Mesenchymal stem cell (in vitro differentiated cells and primary cell): ENCODE data around the gene AOC3.
"Not testable (repeated sequence)": the region's sequence is repeated elsewhere in the genome, so short reads cannot be mapped to it uniquely, and the experiment has no call there.

Experiments
- DNase-seq: peaks from one replicate; pipeline ENCODE4 v3.0.0-alpha.2; 2013
- H2AFZ ChIP-seq: one replicate; pipeline ENCODE4 v1.6.1; 2013; ENCODE audit warnings: low read depth, mild to moderate bottlenecking, control low read depth, inconsistent platforms, low read length, moderate library complexity
- H2AK5ac ChIP-seq: 2 replicates; pipeline ENCODE4 v1.6.1; 2013; ENCODE audit warnings: low read length, moderate library complexity, mild to moderate bottlenecking, inconsistent platforms; ENCODE audit not compliant: severe bottlenecking
- H2BK120ac ChIP-seq: one replicate; pipeline ENCODE4 v1.6.1; 2013; ENCODE audit warnings: low read depth, mild to moderate bottlenecking, inconsistent platforms, low read length, moderate library complexity
- H2BK12ac ChIP-seq, 2 experiments: one replicate each; pipeline ENCODE4 v1.6.1; 2013; ENCODE audit warnings: inconsistent platforms in 2 of 2, low read length in 2 of 2, mild to moderate bottlenecking in 2 of 2, moderate library complexity in 2 of 2, control low read depth in 1 of 2
- H2BK15ac ChIP-seq: one replicate; pipeline ENCODE4 v1.6.1; 2013; ENCODE audit warnings: mild to moderate bottlenecking, low read depth, inconsistent platforms; ENCODE audit not compliant: poor library complexity, severe bottlenecking
- H2BK5ac ChIP-seq: 2 replicates; pipeline ENCODE4 v1.6.1; 2013; ENCODE audit warnings: low read depth, mild to moderate bottlenecking, low read length, control low read depth, inconsistent platforms; ENCODE audit not compliant: poor library complexity, severe bottlenecking
- H3K14ac ChIP-seq, 2 experiments: one replicate each; pipeline ENCODE4 v1.6.1; 2013; ENCODE audit warnings: inconsistent platforms in 2 of 2, low read length in 2 of 2, control low read depth in 1 of 2, mild to moderate bottlenecking in 1 of 2, moderate library complexity in 1 of 2
- H3K18ac ChIP-seq, 2 experiments: one replicate each; pipeline ENCODE4 v1.6.1; 2013; ENCODE audit warnings: inconsistent platforms in 2 of 2, low read length in 2 of 2, control low read depth in 1 of 2, low read depth in 1 of 2, mild to moderate bottlenecking in 1 of 2
- H3K23ac ChIP-seq, 2 experiments: one replicate each; pipeline ENCODE4 v1.6.1; 2013; ENCODE audit warnings: inconsistent platforms in 2 of 2, low read length in 2 of 2, mild to moderate bottlenecking in 2 of 2, moderate library complexity in 2 of 2, control low read depth in 1 of 2
- H3K27ac ChIP-seq: 2 replicates; pipeline ENCODE4 v1.5.1; 2013; ENCODE audit warnings: mild to moderate bottlenecking, moderate library complexity, low read length, control low read depth, inconsistent platforms; ENCODE audit not compliant: poor library complexity, severe bottlenecking
- H3K27me3 ChIP-seq, 2 experiments: 2 replicates each; pipeline versions ENCODE4 v1.6.1 to v1.7.0; 2013; ENCODE audit warnings: low read length in 2 of 2, mild to moderate bottlenecking in 2 of 2, moderate library complexity in 2 of 2, control low read depth in 1 of 2, inconsistent platforms in 1 of 2; ENCODE audit not compliant: control insufficient read depth in 1 of 2, insufficient read depth in 1 of 2
- H3K36me3 ChIP-seq, 2 experiments: 2 replicates each; pipeline versions ENCODE4 v1.6.1 to v1.7.0; 2013; ENCODE audit warnings: low read length in 2 of 2, control low read depth in 1 of 2, inconsistent platforms in 1 of 2, low read depth in 1 of 2, mild to moderate bottlenecking in 1 of 2; ENCODE audit not compliant: insufficient read depth in 2 of 2, control insufficient read depth in 1 of 2
- H3K4ac ChIP-seq, 2 experiments: one replicate each; pipeline ENCODE4 v1.6.1; 2013; ENCODE audit warnings: inconsistent platforms in 2 of 2, low read length in 2 of 2, mild to moderate bottlenecking in 2 of 2, moderate library complexity in 2 of 2, control low read depth in 1 of 2, low read depth in 1 of 2
- H3K4me1 ChIP-seq: 2 replicates; pipeline ENCODE4 v1.6.1; 2013; ENCODE audit warnings: low read depth, low read length, control low read depth; ENCODE audit not compliant: control insufficient read depth, insufficient read depth
- H3K4me2 ChIP-seq: 2 replicates; pipeline ENCODE4 v1.6.1; 2013; ENCODE audit warnings: low read length, mild to moderate bottlenecking, inconsistent platforms; ENCODE audit not compliant: poor library complexity, severe bottlenecking
- H3K4me3 ChIP-seq, 2 experiments: 2 replicates each; pipeline versions ENCODE4 v1.5.1 to v1.7.0; 2013; ENCODE audit warnings: low read length in 2 of 2, mild to moderate bottlenecking in 2 of 2, control low read depth in 1 of 2, low read depth in 1 of 2; ENCODE audit not compliant: insufficient read depth in 1 of 2
- H3K79me1 ChIP-seq: replicated peaks from 2 replicates; pipeline ENCODE4 v1.6.1; 2013; ENCODE audit warnings: mild to moderate bottlenecking, control low read depth, low read length, inconsistent platforms; ENCODE audit not compliant: poor library complexity, severe bottlenecking
- H3K9ac ChIP-seq: 2 replicates; pipeline ENCODE4 v1.7.0; 2013; ENCODE audit warnings: mild to moderate bottlenecking, low read length, moderate library complexity
- H3K9me3 ChIP-seq: 2 replicates; pipeline ENCODE4 v1.7.0; 2013; ENCODE audit warnings: mild to moderate bottlenecking, low read length; ENCODE audit not compliant: control insufficient read depth
- H4K8ac ChIP-seq: one replicate; pipeline ENCODE4 v1.6.1; 2013; ENCODE audit warnings: inconsistent platforms, mild to moderate bottlenecking, low read length, moderate library complexity
- H4K91ac ChIP-seq: one replicate; pipeline ENCODE4 v1.6.1; 2013; ENCODE audit warnings: mild to moderate bottlenecking, low read length, inconsistent platforms
- WGBS: methylation state at CpG from one replicate; pipeline ENCODE4 v1.1.7; 2013; ENCODE audit warnings: mixed read lengths; 5-methylcytosine and 5-hydroxymethylcytosine counted together

Gene AOC3

DNA sequence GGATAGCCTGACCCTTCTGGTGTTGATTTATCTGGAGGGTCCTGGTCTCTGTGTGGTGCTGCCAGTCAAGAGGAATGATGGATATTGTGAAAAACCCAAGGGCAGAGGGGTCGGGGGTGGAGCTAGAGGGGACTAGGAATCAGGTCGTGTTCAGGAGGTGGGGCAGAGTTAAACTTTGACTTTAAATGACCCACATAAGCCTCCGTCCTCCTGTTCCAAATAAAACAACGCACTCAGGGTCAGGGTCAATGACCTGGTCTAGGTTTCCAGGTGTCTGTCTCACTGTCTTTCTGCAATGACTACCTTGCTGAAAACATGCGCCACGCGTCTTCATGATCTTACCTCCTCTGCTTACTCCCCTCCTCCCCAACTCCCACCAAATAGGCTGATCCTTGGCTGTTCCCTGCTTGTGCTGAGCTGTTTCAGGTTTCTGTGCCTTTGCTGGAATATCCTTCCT is 14.7 kb downstream of the AOC3 start:
- no peak for DNase-seq
- Histone ChIP-seq H3K23ac (no peak overlapping the region), H3K27me3 (peaks cover 0 to 16% of the 10 kb centered on the region in 2 experiments), H3K79me1 (no peaks in the 10 kb centered on the region), H3K18ac (no peak overlapping the region), H2AK5ac (no peak overlapping the region), H3K9me3 (peaks cover 4% of the 10 kb centered on the region), H3K4me1 (peaks cover 6% of the 10 kb centered on the region), H2AFZ (no peak overlapping the region), H4K8ac (no peak overlapping the region), H3K4ac (no peak overlapping the region), H3K4me3 (no peak overlapping the region), H3K27ac (no peak overlapping the region), H4K91ac (no peak overlapping the region), H2BK5ac (no peak overlapping the region), H3K4me2 (no peak overlapping the region), H2BK12ac (no peak overlapping the region), H3K36me3 (no peaks in the 10 kb centered on the region), H3K9ac (no peak overlapping the region), H2BK120ac (no peak overlapping the region), H2BK15ac (no peak overlapping the region), H3K14ac (peak overlapping the region in 1 of 2 experiments; percentile 7)
- 70% methylated on average over 7 of the region's 7 CpGs for WGBS

GRCh38 chr17:42866216-42866615 is 15.2 kb downstream of the AOC3 start:
- H3K23ac ChIP-seq = peak overlapping the region in 1 of 2 experiments; percentile 50
- H3K9ac ChIP-seq = no peak overlapping the region
- no peaks in the 10 kb centered on the region for H3K79me1 ChIP-seq
- no peak overlapping the region for H2BK15ac ChIP-seq
- no peak overlapping the region for H3K27ac ChIP-seq
- H3K27me3 ChIP-seq = peaks cover 0 to 16% of the 10 kb centered on the region in 2 experiments
- no peak overlapping the region for H2AFZ ChIP-seq
- peak overlapping the region in 1 of 2 experiments; percentile 20 for H3K14ac ChIP-seq
- H3K4ac ChIP-seq = no peak overlapping the region
- H4K8ac ChIP-seq = no peak overlapping the region
- DNase-seq = no peak
- peaks cover 6% of the 10 kb centered on the region for H3K4me1 ChIP-seq
- no peak overlapping the region for H2BK5ac ChIP-seq
- H3K36me3 ChIP-seq = no peaks in the 10 kb centered on the region
- H4K91ac ChIP-seq = no peak overlapping the region
- no peak overlapping the region for H3K18ac ChIP-seq
- peaks cover 9% of the 10 kb centered on the region for H3K9me3 ChIP-seq
- no peak overlapping the region for H2BK120ac ChIP-seq
- no peak overlapping the region for H3K4me3 ChIP-seq
- whole genome bisulfite sequencing = 75% methylated on average over 4 of the region's 4 CpGs
- no peak overlapping the region for H3K4me2 ChIP-seq
- H2BK12ac ChIP-seq = no peak overlapping the region
- H2AK5ac ChIP-seq = no peak overlapping the region

DNA sequence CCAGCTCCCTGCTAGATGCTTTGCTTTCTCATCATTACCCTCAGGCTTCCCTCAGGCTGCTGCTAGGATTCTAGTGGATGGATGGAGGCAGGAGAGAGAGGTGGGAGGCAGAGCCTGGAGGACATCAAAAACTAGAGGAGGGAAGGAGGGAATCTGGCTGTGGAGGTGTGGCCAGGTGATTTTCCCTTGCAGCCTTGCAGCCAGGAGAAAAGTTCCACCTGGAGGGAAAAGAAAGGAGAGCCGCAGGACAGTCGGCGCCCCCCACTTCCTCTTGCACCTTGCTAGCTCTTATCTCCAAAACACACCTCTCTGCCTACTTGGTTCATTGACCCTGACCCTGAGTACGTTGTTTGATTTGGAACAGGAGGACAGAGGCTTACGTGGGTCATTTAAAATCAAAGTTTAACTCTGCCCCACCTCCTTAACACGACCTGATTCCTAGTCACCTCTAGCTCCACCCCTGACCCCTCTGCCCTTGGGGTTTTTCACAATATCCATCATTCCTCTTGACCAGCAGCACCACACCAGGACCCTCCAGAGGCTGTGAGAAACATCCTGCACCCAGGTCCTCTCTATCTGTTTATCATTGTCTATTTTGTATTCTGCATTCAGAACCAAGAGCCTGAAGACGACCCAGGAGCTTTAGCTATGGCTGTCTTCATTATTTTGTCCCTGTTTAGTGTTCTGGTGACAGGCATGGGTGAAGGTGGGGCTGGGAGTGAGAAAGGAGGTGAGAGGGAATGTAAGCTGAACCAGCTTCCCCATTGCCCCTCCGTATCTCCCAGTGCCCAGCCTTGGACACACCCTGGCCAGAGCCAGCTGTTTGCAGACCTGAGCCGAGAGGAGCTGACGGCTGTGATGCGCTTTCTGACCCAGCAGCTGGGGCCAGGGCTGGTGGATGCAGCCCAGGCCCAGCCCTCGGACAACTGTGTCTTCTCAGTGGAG is 15.9 kb downstream of the AOC3 start:
- H3K4me1 ChIP-seq = peaks cover 6% of the 10 kb centered on the region
- H3K4me3 ChIP-seq = no peak overlapping the region
- no peak overlapping the region for H4K8ac ChIP-seq
- no peak overlapping the region for H3K4ac ChIP-seq
- H2BK12ac ChIP-seq = no peak overlapping the region
- H3K23ac ChIP-seq = peak overlapping the region in 1 of 2 experiments; percentile 50
- H3K14ac ChIP-seq = peak overlapping the region in 1 of 2 experiments; percentile 20
- no peak overlapping the region for H3K9ac ChIP-seq
- no peak for DNase-seq
- no peak overlapping the region for H2BK15ac ChIP-seq
- H2BK5ac ChIP-seq = no peak overlapping the region
- no peak overlapping the region for H3K18ac ChIP-seq
- H3K27me3 ChIP-seq = peaks cover 0 to 19% of the 10 kb centered on the region in 2 experiments
- no peak overlapping the region for H4K91ac ChIP-seq
- H3K9me3 ChIP-seq = peaks cover 16% of the 10 kb centered on the region
- H2AFZ ChIP-seq = peak overlapping the region; percentile 11
- WGBS = 72% methylated on average over 8 of the region's 12 CpGs
- H3K36me3 ChIP-seq = no peaks in the 10 kb centered on the region
- no peaks in the 10 kb centered on the region for H3K79me1 ChIP-seq
- no peak overlapping the region for H3K27ac ChIP-seq
- H3K4me2 ChIP-seq = no peak overlapping the region
- H2AK5ac ChIP-seq = no peak overlapping the region
- H2BK120ac ChIP-seq = no peak overlapping the region

DNA sequence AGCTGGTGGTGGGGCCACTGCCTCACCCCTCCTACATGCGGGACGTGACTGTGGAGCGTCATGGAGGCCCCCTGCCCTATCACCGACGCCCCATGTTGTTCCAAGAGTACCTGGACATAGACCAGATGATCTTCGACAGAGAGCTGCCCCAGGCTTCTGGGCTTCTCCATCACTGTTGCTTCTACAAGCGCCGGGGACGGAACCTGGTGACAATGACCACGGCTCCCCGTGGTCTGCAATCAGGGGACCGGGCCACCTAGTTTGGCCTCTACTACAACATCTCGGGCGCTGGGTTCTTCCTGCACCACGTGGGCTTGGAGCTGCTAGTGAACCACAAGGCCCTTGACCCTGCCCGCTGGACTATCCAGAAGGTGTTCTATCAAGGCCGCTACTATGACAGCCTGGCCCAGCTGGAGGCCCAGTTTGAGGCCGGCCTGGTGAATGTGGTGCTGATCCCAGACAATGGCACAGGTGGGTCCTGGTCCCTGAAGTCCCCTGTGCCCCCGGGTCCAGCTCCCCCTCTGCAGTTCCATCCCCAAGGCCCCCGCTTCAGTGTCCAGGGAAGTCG is 16.8 kb downstream of the AOC3 start:
- H2BK15ac ChIP-seq, H3K4ac ChIP-seq, H2AK5ac ChIP-seq, H2BK12ac ChIP-seq, H3K4me2 ChIP-seq, H3K9ac ChIP-seq, H4K8ac ChIP-seq, H3K4me1 ChIP-seq, H3K4me3 ChIP-seq, H3K79me1 ChIP-seq, H3K14ac ChIP-seq, H3K27ac ChIP-seq, H2AFZ ChIP-seq, DNase-seq, H2BK5ac ChIP-seq, H3K36me3 ChIP-seq, H3K18ac ChIP-seq, H2BK120ac ChIP-seq, H4K91ac ChIP-seq, H3K23ac ChIP-seq: not testable (repeated sequence)
- H3K9me3 ChIP-seq = peaks cover 17% of the 10 kb centered on the region
- 93% methylated on average over 15 of the region's 21 CpGs for WGBS
- H3K27me3 ChIP-seq = peaks cover 0 to 28% of the 10 kb centered on the region in 2 experiments
